ENCODE measurements around the gene ZNF740. TPM values are rescaled to one million over a fixed set of nuclear protein-coding genes. Genes with fewer than 3 reads are reported as not detected.

ZNF740 gene
- total RNA-seq, 2 experiments from 2014 or later = 31.3 to 35.9 TPM

GRCh38 chr12:53207042-53207441, 26.5 kb downstream of the ZNF740 start, which contains the start of gene ITGB7:
Gene ITGB7, minus strand, starts transcription at chr12:53207251. Its CDS starts 6,808 bp downstream, at chr12:53200443.
- TF ChIP-seq CTCF (IDR thresholded peaks at IDR 0.05) = no peak
- Mint-ChIP-seq H3K9me3 (no peaks in the 10 kb centered on the region), H3K4me3 (peak within 1 kb of the TSS; percentile 93), H3K36me3 (ENCODE audit: low read depth) (peaks cover 36% of the 10 kb centered on the region), H3K27me3 (no peaks in the 10 kb centered on the region), H3K4me1 (ENCODE audit: low read depth) (peaks cover 63% of the 10 kb centered on the region), H3K27ac (peak within 1 kb of the TSS; percentile 91)
- DNase-seq (peak; percentile 87), ATAC-seq (peak; percentile 78)
- ChIA-PET CTCF (interaction anchor here (0.9 to 4.8 kb wide), 7 partner anchors 9 to 141 kb away, joined by 3 to 24 read pairs (median 4); partner anchors contain the start of gene AAAS), POLR2A (interaction anchor here (0.7 to 8.1 kb wide), 8 partner anchors 9 to 64 kb away, joined by 3 to 78 read pairs (median 4); partner anchors contain the start of genes CSAD, ESPL1 and ZNF740)
- intact Hi-C loops (cut with micrococcal nuclease) = loop anchor here (5.0 kb wide), 1 partner anchor 50 kb away; no protein-coding TSS in a partner anchor

- peak overlapping the region; percentile 85 for H3K27ac Mint-ChIP-seq
- H3K4me1 Mint-ChIP-seq (ENCODE audit: low read depth) = peaks cover 63% of the 10 kb centered on the region
- CTCF ChIA-PET = interaction anchor here (0.7 to 9.7 kb wide), 14 partner anchors 12 to 266 kb away, joined by 3 to 213 read pairs (median 4); partner anchors contain the start of genes AAAS, CSAD, ESPL1 and ZNF740
- DNase-seq (no peak), ATAC-seq (no peak)
- H3K4me3 Mint-ChIP-seq = peak overlapping the region; percentile 6
- intact Hi-C loops (cut with micrococcal nuclease) = loop anchor here (5.0 kb wide), 1 partner anchor 51 kb away; no protein-coding TSS in a partner anchor
- peaks cover 40% of the 10 kb centered on the region for H3K36me3 Mint-ChIP-seq (ENCODE audit: low read depth)
- no peaks in the 10 kb centered on the region for H3K27me3 Mint-ChIP-seq
- POLR2A ChIA-PET = interaction anchor here (1.0 to 8.1 kb wide), 10 partner anchors 8 to 112 kb away, joined by 3 to 78 read pairs (median 6); partner anchors contain the start of genes CSAD, ESPL1, RARG and ZNF740
- no peaks in the 10 kb centered on the region for H3K9me3 Mint-ChIP-seq
- TF ChIP-seq CTCF (IDR thresholded peaks at IDR 0.05) = no peak
Measured at GRCh38 chr12:53208435-53208834, 27.9 kb downstream of the ZNF740 start.

GRCh38 chr12:53208877-53209463, 28.4 kb downstream of the ZNF740 start:
- TF ChIP-seq CTCF (IDR thresholded peaks at IDR 0.05) = no peak
- Mint-ChIP-seq H3K9me3 (no peaks in the 10 kb centered on the region), H3K4me3 (peak overlapping the region; percentile 60), H3K27ac (peak overlapping the region; percentile 85), H3K27me3 (no peaks in the 10 kb centered on the region), H3K36me3 (ENCODE audit: low read depth) (peaks cover 37% of the 10 kb centered on the region), H3K4me1 (ENCODE audit: low read depth) (peaks cover 63% of the 10 kb centered on the region)
- intact Hi-C loops (cut with micrococcal nuclease) = loop anchor here (5.0 kb wide), 1 partner anchor 52 kb away; no protein-coding TSS in a partner anchor
- ATAC-seq (peak; percentile 17), DNase-seq (peak; percentile 61)
- POLR2A ChIA-PET = interaction anchor here (1.0 to 8.1 kb wide), 11 partner anchors 8 to 111 kb away, joined by 3 to 78 read pairs (median 5); partner anchors contain the start of genes CSAD, ESPL1, RARG and ZNF740
- CTCF ChIA-PET = interaction anchor here (0.7 to 9.7 kb wide), 17 partner anchors 9 to 265 kb away, joined by 3 to 213 read pairs (median 5); partner anchors contain the start of genes AAAS, CSAD, ESPL1 and ZNF740

DNA sequence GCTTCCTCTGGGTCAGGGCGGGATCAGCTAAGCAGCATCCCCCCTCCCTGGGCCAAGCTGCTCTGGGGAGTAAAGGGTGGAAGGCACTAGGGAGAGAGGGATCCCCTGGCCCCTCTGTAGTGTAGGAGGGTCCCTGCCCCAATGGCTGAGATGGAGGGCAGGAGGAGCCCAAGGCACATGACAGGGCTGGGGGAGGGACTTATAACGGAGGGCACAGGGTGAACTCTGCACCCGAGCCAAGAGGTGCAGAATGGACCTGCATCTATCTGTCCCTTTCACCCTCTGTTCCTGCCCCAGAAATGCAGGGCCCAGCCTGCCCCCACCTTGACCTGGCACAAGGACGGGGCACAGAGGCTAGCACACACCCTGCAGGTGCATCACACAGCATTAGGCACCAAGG, 30.3 kb downstream of the ZNF740 start:
- H3K36me3 Mint-ChIP-seq (ENCODE audit: low read depth) = peaks cover 28% of the 10 kb centered on the region
- no peaks in the 10 kb centered on the region for H3K9me3 Mint-ChIP-seq
- H3K27ac Mint-ChIP-seq = no peak overlapping the region
- peaks cover 63% of the 10 kb centered on the region for H3K4me1 Mint-ChIP-seq (ENCODE audit: low read depth)
- no peak for ATAC-seq
- DNase-seq = no peak
- ChIA-PET POLR2A (interaction anchor here (0.9 to 8.1 kb wide), 6 partner anchors 7 to 134 kb away, joined by 3 to 78 read pairs (median 4); partner anchors contain the start of gene RARG), CTCF (interaction anchor here (0.7 to 9.7 kb wide), 20 partner anchors 7 to 298 kb away, joined by 3 to 213 read pairs (median 10); partner anchors contain the start of genes AAAS, ESPL1 and MYG1)
- no peak overlapping the region for H3K4me3 Mint-ChIP-seq
- TF ChIP-seq CTCF (IDR thresholded peaks at IDR 0.05) = no peak
- intact Hi-C loops (cut with micrococcal nuclease) = loop anchor here (5.0 kb wide), 2 partner anchors 56 to 76 kb away; partner anchors contain the start of gene ESPL1
- no peaks in the 10 kb centered on the region for H3K27me3 Mint-ChIP-seq

Data from activated CD8-positive, alpha-beta T cell treated with anti-CD3 and anti-CD28 coated beads for 36 hours (primary cell).